Activated T-cell treated with anti-CD3 and anti-CD28 coated beads for 1 hour (primary cell): ENCODE data around the gene RAB27B.
"Not testable (repeated sequence)": the region's sequence is repeated elsewhere in the genome, so short reads cannot be mapped to it uniquely, and the experiment has no call there.

Experiments
- DNase-seq: peaks from one replicate; pipeline ENCODE4 v3.0.0-alpha.2; 2020; ENCODE audit warnings: low read depth

Gene RAB27B

GRCh38 chr18:54815086-54815485, 13.2 kb upstream of the RAB27B start:
- no peak for DNase-seq

- DNase-seq, result not testable (repeated sequence)
Measured at GRCh38 chr18:54820785-54821275, 7.4 kb upstream of the RAB27B start.

- no peak for DNase-seq
Measured at GRCh38 chr18:54822872-54823845, 5.1 kb upstream of the RAB27B start.

GRCh38 chr18:54824761-54825160, 3.5 kb upstream of the RAB27B start:
- no peak for DNase-seq

- no peak for DNase-seq
Measured at GRCh38 chr18:54825601-54826344, 2.5 kb upstream of the RAB27B start.

GRCh38 chr18:54828986-54829385, 709 bp downstream of the RAB27B start:
- no peak for DNase-seq

GRCh38 chr18:54829856-54830255, 1.6 kb downstream of the RAB27B start:
- no peak for DNase-seq

GRCh38 chr18:54830260-54830659, 2.0 kb downstream of the RAB27B start:
- DNase-seq, result no peak

- DNase-seq, result no peak
Measured at GRCh38 chr18:54830866-54831265, 2.6 kb downstream of the RAB27B start.

GRCh38 chr18:54835944-54836343, 7.7 kb downstream of the RAB27B start:
- DNase-seq, result no peak

- DNase-seq, result no peak
Measured at GRCh38 chr18:54843314-54843713, 15.0 kb downstream of the RAB27B start.

GRCh38 chr18:54845787-54846186, 17.5 kb downstream of the RAB27B start:
- no peak for DNase-seq

GRCh38 chr18:54848121-54848520, 19.8 kb downstream of the RAB27B start:
- DNase-seq, result no peak

- DNase-seq, result no peak
Measured at GRCh38 chr18:54849683-54850082, 21.4 kb downstream of the RAB27B start.

GRCh38 chr18:54850598-54850997, 22.3 kb downstream of the RAB27B start:
- no peak for DNase-seq

GRCh38 chr18:54852780-54853675, 24.8 kb downstream of the RAB27B start:
- DNase-seq, result no peak

GRCh38 chr18:54855050-54855449, 26.8 kb downstream of the RAB27B start:
- DNase-seq, result not testable (repeated sequence)

- DNase-seq, result no peak
Measured at GRCh38 chr18:54856105-54856646, 27.9 kb downstream of the RAB27B start.

GRCh38 chr18:54857499-54857898, 29.2 kb downstream of the RAB27B start:
- no peak for DNase-seq

GRCh38 chr18:54859667-54860421, 31.6 kb downstream of the RAB27B start:
- DNase-seq, result no peak

GRCh38 chr18:54860941-54861340, 32.7 kb downstream of the RAB27B start:
- no peak for DNase-seq
